ENCODE results near the gene LARGE1. TPM values are rescaled to one million over a fixed set of nuclear protein-coding genes. Genes with fewer than 3 reads are reported as not detected.

Gene LARGE1
- total and polyA plus RNA-seq, 2 of the 4 experiments (the other 2 are of a cell fraction) = 6.2 to 12.4 TPM

DNA sequence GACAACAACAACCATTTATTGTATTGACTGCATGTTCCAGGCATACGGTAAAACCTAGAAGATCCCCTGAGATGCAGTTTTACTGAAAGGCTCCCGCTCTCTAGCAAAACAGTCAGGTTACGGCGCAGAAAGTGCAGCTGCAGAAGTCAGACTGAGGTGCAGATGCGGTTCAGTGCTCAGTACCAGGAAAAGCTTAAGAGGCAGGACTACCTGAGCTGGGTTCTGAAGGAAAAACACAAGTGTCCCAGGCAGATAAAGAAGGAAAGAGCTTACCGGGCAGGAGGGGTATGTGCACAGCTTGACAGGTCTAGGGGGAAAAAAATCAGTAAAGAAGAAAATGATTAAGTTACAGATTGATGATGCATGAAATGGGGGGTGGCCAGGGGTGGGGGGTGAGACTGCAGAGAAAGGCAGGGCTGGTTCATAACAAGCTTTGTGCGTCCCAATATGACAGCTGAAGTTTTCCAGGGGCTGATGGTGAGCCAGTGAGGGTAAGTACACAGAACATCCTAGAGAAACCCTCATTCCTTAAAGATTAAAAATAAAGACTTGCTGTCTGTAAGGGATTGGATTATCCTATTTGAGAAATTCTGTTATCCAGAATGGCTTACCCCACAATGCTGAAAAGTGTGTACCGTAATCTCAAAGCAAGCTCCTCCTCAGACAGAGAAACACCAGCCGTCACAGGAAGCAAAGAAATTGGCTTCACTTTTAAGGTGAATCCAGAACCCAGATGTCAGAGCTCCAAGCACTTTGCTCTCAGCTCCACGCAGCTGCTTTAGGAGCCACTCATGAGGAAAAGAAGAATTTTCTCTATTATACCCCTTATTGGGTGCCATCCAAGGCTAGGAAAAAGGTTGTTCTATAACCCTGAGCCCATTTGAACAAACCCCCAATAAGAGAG, 11.9 kb downstream of the LARGE1 start:
- Histone ChIP-seq H3K27ac (ENCODE audit: insufficient read depth, low read length) (no peak overlapping the region), H2BK120ac (ENCODE audit: low read depth, low read length) (peak overlapping the region; percentile 43; the same call in 1 of the 2 replicates), H4K5ac (ENCODE audit: low read depth, low read length) (no peak overlapping the region), H3K23ac (ENCODE audit: low read depth, low read length) (0 out of 2 replicates have a peak overlapping the region, but pooled peaks have one; percentile 41), H2AK5ac (ENCODE audit: low read depth, low read length) (peak overlapping the region; percentile 20; the same call in 1 of the 2 replicates), H3K18ac (ENCODE audit: low read depth, low read length) (peak overlapping the region; percentile 27; the same call in 1 of the 2 replicates), H3K4ac (ENCODE audit: low read depth, low read length) (0 out of 2 replicates have a peak overlapping the region, but pooled peaks have one; percentile 32), H2AFZ (replicated peaks; ENCODE audit: low read length, poor library complexity) (no peak overlapping the region), H2AK9ac (replicated peaks; ENCODE audit: low read depth, low read length, poor library complexity) (no peak overlapping the region), H4K20me1 (ENCODE audit: insufficient read depth, low read length) (peaks cover 6% of the 10 kb centered on the region; the same call in 1 of the 2 replicates), H3K36me3 (ENCODE audit: control insufficient read depth, insufficient read depth, low read length) (peaks cover 3% of the 10 kb centered on the region), H3K4me3 (ENCODE audit: insufficient read depth, low read depth, low read length) (no peak overlapping the region), H2BK20ac (ENCODE audit: low read depth, low read length) (peak overlapping the region; percentile 16), H4K8ac (ENCODE audit: low read depth in 2 of 2, low read length in 2 of 2) (no peak overlapping the region; a peak in 1 of 4 replicates), H3K27me3 (ENCODE audit: control insufficient read depth, insufficient read depth, low read length) (no peaks in the 10 kb centered on the region), H3K14ac (replicated peaks; ENCODE audit: low read depth, low read length) (peak overlapping the region; percentile 66), H2BK15ac (ENCODE audit: low read depth, low read length) (no peak overlapping the region), H3K79me1 (ENCODE audit: low read depth in 1 of 2, low read length in 2 of 2) (peaks cover 17 to 53% of the 10 kb centered on the region in 2 experiments), H3K4me2 (ENCODE audit: low read depth, low read length) (peak overlapping the region; percentile 26; the same call in 1 of the 2 replicates), H3K4me1 (ENCODE audit: control insufficient read depth, insufficient read depth, low read length) (peaks cover 7% of the 10 kb centered on the region), H3K9me1 (ENCODE audit: insufficient read depth, low read length) (no peaks in the 10 kb centered on the region; the same call in 1 of the 2 replicates), H3K9ac (ENCODE audit: low read depth, low read length) (no peak overlapping the region), H3K56ac (ENCODE audit: extremely low read depth, insufficient read depth, low read length) (no peak overlapping the region; the same call in 1 of the 2 replicates), H4K91ac (ENCODE audit: insufficient read depth, low read depth, low read length) (no peak overlapping the region), H2BK5ac (ENCODE audit: low read depth, low read length, poor library complexity, severe bottlenecking) (no peak overlapping the region), H3K9me3 (ENCODE audit: control insufficient read depth, insufficient read depth, low read length) (no peaks in the 10 kb centered on the region)
- 94% methylated on average over 3 of the region's 10 CpGs; no CpG with 5 or more reads in 1 of the 2 experiments for WGBS, 2 experiments (ENCODE audit: extremely low coverage in 2 of 2, insufficient read length in 1 of 2)
- ChIA-PET POLR2A (ENCODE audit: unreplicated experiment) (no interaction called here), CTCF (interaction anchor here (0.6 kb wide), 2 partner anchors 11 to 16 kb away, joined by 3 to 6 read pairs; no protein-coding TSS in a partner anchor)
- BruUV-seq (replicated peaks) = no TSS peak
- ATAC-seq (ENCODE audit: low read depth) = peak; percentile 13; the same call in 1 of the 2 replicates
- intact Hi-C loops (cut with micrococcal nuclease) (no loop called here), in situ Hi-C loops (cut with MboI; ENCODE audit: low sequenced_read_pairs) (no loop called here), dilution Hi-C loops (cut with HindIII; ENCODE audit: low sequenced_read_pairs, unreplicated experiment) (no loop called here)
- DNase-seq = no peak
- no peak for TF ChIP-seq BHLHE40 (IDR thresholded peaks at IDR 0.05; ENCODE audit: low read depth, low read length)
- 0 out of 2 replicates have a peak, but pooled peaks have one; percentile 1 for TF ChIP-seq MAZ (IDR thresholded peaks at IDR 0.05; ENCODE audit: borderline replicate concordance, low read depth, low read length)
- TF ChIP-seq NFE2L2 (IDR thresholded peaks at IDR 0.05; ENCODE audit: low read depth, low read length) = no peak

Data from IMR-90 (cell line).